Neuron (in vitro differentiated cells): ENCODE measurements around the gene CHRM1.
"Not testable (repeated sequence)": the region's sequence is repeated elsewhere in the genome, so short reads cannot be mapped to it uniquely, and the experiment has no call there.

Experiments used
- H2AFZ ChIP-seq: one replicate; pipeline ENCODE4 v1.6.1; 2013; ENCODE audit warnings: low read depth, mild to moderate bottlenecking, inconsistent platforms, low read length, moderate library complexity
- H3K27me3 ChIP-seq: one replicate; pipeline ENCODE4 v1.6.1; 2013; ENCODE audit warnings: low read length; ENCODE audit not compliant: insufficient read depth
- H3K36me3 ChIP-seq: one replicate; pipeline ENCODE4 v1.6.1; 2013; ENCODE audit warnings: low read length; ENCODE audit not compliant: insufficient read depth
- H3K4me1 ChIP-seq: one replicate; pipeline ENCODE4 v1.6.1; 2013; ENCODE audit warnings: low read length; ENCODE audit not compliant: insufficient read depth
- H3K4me3 ChIP-seq: 2 replicates; pipeline ENCODE4 v1.5.1; 2013; ENCODE audit warnings: mild to moderate bottlenecking, low read length, moderate library complexity
- H3K9me3 ChIP-seq: one replicate; pipeline ENCODE4 v1.6.1; 2013; ENCODE audit warnings: low read length

CHRM1 gene

DNA sequence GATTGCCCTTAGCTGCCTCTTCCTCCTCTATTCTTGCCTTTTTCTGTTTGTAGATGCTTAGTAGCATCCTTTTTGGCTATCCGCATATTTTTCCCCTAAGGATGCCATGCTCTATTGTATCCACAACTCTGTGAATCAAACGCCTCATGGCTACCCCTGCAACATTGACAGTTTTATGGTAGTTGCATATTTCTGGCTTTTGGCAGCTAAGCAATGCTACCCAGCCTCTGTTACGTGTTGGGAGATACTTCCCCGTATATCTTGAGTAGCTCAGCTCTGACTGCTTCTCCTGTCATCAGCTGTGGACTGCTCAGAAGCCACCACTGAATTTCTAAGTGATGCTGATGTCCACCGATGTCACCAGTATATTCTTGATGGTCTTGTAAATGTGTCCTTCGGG is 55.5 kb downstream of the CHRM1 start:
- H3K4me1 ChIP-seq, result peaks cover 2% of the 10 kb centered on the region
- peaks cover 7% of the 10 kb centered on the region for H3K36me3 ChIP-seq
- no peaks in the 10 kb centered on the region for H3K9me3 ChIP-seq
- H3K27me3 ChIP-seq, result no peaks in the 10 kb centered on the region
- H2AFZ ChIP-seq, result no peak overlapping the region
- H3K4me3 ChIP-seq, result no peak overlapping the region

DNA sequence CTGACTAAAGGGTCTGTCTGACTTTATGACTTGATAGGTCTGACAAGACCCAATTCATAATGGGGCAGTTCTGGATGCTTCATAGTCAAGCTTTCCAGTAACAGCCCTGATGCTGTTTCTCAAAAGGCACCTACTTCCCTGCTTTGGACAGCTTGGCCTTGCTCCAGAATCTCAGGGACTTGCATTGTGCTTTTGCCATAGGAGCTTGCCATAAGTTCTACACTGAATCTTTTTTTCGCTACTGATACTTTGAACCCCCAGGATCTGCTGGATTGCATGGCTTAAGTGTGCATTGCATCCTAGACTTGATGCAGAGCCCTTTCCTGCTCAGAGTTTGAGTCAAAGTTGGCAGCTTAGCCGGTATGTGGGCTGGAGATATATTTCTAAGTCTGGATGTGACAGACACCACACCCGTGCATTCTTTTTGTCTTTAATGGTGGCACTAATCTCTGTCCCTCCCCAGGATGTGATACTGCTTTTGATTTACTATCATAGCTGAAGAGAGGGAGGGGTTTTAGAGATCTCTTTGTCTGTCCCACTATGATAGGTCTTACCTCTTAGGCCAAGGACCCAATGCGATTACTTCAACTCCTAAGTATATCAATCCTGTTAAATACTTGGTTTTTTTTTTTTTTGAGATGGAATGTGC is 57.4 kb downstream of the CHRM1 start:
- H3K36me3 ChIP-seq, result peaks cover 7% of the 10 kb centered on the region

DNA sequence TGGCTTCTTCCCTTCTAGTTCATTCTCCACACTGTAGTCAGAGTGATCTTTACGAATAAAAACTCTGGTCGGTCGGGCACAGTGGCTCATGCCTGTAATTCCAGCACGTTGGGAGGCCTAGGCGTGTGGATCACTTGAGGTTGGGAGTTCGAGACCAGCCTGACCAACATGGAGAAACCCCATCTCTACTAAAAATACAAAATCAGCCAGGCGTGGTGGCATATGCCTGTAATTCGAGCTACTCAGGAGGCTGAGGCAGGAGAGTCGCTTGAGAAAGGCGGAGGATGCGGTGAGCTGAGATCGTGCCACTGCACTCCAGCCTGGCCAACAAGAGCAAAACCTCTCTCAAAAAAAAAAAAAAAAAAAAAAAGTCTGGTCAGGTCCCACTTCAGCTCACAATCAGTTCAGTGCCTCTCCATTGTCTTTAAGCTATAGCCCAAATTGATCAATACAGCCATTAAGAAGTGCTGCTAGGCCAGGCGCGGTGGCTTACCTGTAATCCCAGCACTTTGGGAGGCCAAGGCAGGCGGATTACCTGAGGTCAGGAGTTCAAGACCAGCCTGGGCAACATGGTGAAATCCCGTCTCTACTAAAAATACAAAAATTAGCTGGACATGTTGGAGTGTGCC is 59.5 kb downstream of the CHRM1 start:
- H3K4me1 ChIP-seq, result peaks cover 17% of the 10 kb centered on the region
- H2AFZ ChIP-seq, H3K27me3 ChIP-seq, H3K4me3 ChIP-seq, H3K36me3 ChIP-seq, H3K9me3 ChIP-seq: not testable (repeated sequence)

More for the DNA sequence above, 57.4 kb downstream of the CHRM1 start:
- Histone ChIP-seq H3K9me3 (no peaks in the 10 kb centered on the region), H3K4me3 (no peak overlapping the region), H2AFZ (no peak overlapping the region), H3K27me3 (no peaks in the 10 kb centered on the region), H3K4me1 (peaks cover 2% of the 10 kb centered on the region)

DNA sequence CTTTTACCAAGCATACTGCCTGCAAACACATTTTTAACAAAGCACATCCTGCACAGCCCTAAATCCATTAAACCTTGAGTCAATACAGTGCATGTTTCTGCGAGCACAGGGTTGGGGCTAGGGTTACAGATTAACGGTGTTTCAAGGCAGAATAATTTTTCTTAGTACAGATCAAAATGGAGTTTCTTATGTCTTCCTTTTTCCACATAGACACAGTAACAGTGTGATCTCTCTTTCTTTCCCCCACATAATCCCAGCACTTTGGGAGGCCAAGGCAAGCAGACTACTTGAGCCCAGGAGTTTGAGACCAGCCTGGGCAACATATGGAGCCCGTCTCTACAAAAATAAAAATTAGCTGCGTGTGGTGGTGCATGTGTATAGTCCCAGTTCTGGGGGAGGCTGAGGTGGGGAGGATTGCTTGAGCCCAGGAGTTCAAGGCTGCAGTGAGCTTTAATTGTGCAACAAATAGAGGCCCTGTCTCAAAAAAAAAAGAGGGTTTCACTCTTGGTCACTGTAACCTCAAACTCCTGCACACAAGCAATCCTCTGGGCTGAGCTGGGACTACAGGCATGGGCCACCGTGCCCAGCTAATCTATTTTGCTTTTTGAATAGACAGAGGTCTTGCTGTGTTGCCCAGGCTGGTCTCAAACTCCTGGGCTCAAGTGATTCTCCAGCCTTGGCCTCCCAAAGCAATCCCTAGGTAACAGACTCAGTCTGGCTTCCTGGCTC is 60.2 kb downstream of the CHRM1 start:
- Histone ChIP-seq H3K36me3 (peaks cover 7% of the 10 kb centered on the region), H3K4me1 (peaks cover 17% of the 10 kb centered on the region), H2AFZ (no peak overlapping the region), H3K9me3 (no peaks in the 10 kb centered on the region), H3K27me3 (no peaks in the 10 kb centered on the region), H3K4me3 (no peak overlapping the region)

DNA sequence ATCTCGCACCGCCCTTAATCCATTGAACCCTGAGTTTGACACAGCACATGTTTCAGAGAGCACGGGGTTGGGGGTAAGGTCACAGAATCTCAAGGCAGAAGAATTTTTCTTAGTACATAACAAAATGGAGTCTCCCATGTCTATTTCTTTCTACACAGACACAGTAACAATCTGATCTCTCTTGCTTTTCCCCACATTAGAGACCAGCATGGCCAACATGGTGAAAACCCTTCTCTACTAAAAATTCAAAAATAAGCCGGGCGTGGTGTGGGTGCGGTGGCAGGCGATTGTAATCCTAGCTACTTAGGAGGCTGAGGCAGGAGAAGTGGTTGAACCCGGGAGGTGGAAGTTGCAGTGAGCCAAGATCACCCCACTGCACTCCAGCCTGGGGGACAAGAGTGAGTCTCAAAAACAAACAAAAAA is 61.9 kb downstream of the CHRM1 start:
- not testable (repeated sequence) for H3K4me3 ChIP-seq, H3K9me3 ChIP-seq, H2AFZ ChIP-seq, H3K27me3 ChIP-seq
- Histone ChIP-seq H3K4me1 (peaks cover 20% of the 10 kb centered on the region), H3K36me3 (peaks cover 16% of the 10 kb centered on the region)
